Measurements from ENCODE around the gene SDHA.
"Not testable (repeated sequence)": the region's sequence is repeated elsewhere in the genome, so short reads cannot be mapped to it uniquely, and the experiment has no call there.

GRCh38 chr5:227375-227774 lies 9.3 kb downstream of the SDHA start:
- not testable (repeated sequence) for TF ChIP-seq CTCF, EP300, POLR2A (IDR thresholded peaks at IDR 0.05)
